Activated T-cell treated with anti-CD3 and anti-CD28 coated beads, Interleukin-2, amount 50 U/mL, for 4 hours (primary cell): ENCODE data around the gene CFDP1. TPM values are rescaled to one million over a fixed set of nuclear protein-coding genes. Genes with fewer than 3 reads are reported as not detected.

Experiments used
- ATAC-seq, 2 donors: fragments of 200-7000 bp; cut with Tn5 transposase; one replicate each; pipeline ENCODE4 v1.10.0; 2021
- DNase-seq: peaks from one replicate; pipeline ENCODE4 v3.0.0-alpha.2; 2020
- H3K27me3 Mint-ChIP-seq: one replicate; pipeline ENCODE4 v1.8.0; 2021; ENCODE audit warnings: low read depth, mixed read lengths
- H3K36me3 Mint-ChIP-seq: one replicate; pipeline ENCODE4 v1.8.0; 2022; ENCODE audit warnings: mixed read lengths; ENCODE audit not compliant: insufficient read depth
- H3K4me1 Mint-ChIP-seq: one replicate; pipeline ENCODE4 v1.8.0; 2021; ENCODE audit warnings: low read depth, mixed read lengths
- H3K4me3 Mint-ChIP-seq: one replicate; pipeline ENCODE4 v1.8.0; 2021; ENCODE audit warnings: mild to moderate bottlenecking, moderate library complexity, mixed read lengths
- H3K9me3 Mint-ChIP-seq: one replicate; pipeline ENCODE4 v1.8.0; 2021; ENCODE audit warnings: mixed read lengths
- total RNA-seq, 3 donors: library from RNA; stranded (reverse); gene quantifications; one replicate each; pipeline ENCODE4 v1.2.1, GENCODE V29; 2021

The CFDP1 gene
- total RNA-seq, 3 donors from 2014 or later, result 28.3 to 33.2 (median 28.6) TPM

- DNase-seq (no peak), ATAC-seq (no peak)
- H3K4me1 Mint-ChIP-seq, result no peaks in the 10 kb centered on the region
- no peaks in the 10 kb centered on the region for H3K36me3 Mint-ChIP-seq
- H3K4me3 Mint-ChIP-seq, result no peak overlapping the region
- no peaks in the 10 kb centered on the region for H3K9me3 Mint-ChIP-seq
- H3K27me3 Mint-ChIP-seq, result peaks cover 14% of the 10 kb centered on the region
Measured at GRCh38 chr16:75244844-75245758, 188.2 kb downstream of the CFDP1 start.

GRCh38 chr16:75244225-75244809 is 189.0 kb downstream of the CFDP1 start:
- Mint-ChIP-seq H3K4me1 (no peaks in the 10 kb centered on the region), H3K9me3 (no peaks in the 10 kb centered on the region), H3K4me3 (no peak overlapping the region), H3K27me3 (peaks cover 9% of the 10 kb centered on the region), H3K36me3 (no peaks in the 10 kb centered on the region)
- ATAC-seq (no peak), DNase-seq (no peak)

Other genes starting within 250 kb of the CFDP1 start
- 10 to 100 TPM in 1 of 3 donors, 1 to 10 TPM in 2; 5.5 to 10.3 (median 6.7) TPM for gene CTRB2, start 226.3 kb downstream of the CFDP1 start, total RNA-seq
- gene CTRB1, start 214.5 kb downstream of the CFDP1 start, total RNA-seq, result 1 to 10 TPM; 2.2 to 5.5 (median 3.4) TPM
- 1 to 10 TPM; 1.5 to 4.3 (median 2.9) TPM for gene BCAR1, start 181.9 kb downstream of the CFDP1 start, total RNA-seq
- gene TMEM170A, start 31.2 kb upstream of the CFDP1 start, total RNA-seq, result 10 to 100 TPM; 45.3 to 49.1 (median 45.9) TPM
- gene CHST6, start 61.9 kb upstream of the CFDP1 start, total RNA-seq, result not detected
- gene CHST5, start 102.6 kb upstream of the CFDP1 start, total RNA-seq, result under 1 TPM; 0.10 to 0.71 (median 0.16) TPM
- gene TMEM231, start 122.7 kb upstream of the CFDP1 start, total RNA-seq, result 1 to 10 TPM; 3.9 to 6.1 (median 4.1) TPM
- gene GABARAPL2, start 132.9 kb upstream of the CFDP1 start, total RNA-seq, result 10 to 100 TPM; 51.2 to 56.0 (median 53.7) TPM
- gene ADAT1, start 189.8 kb upstream of the CFDP1 start, total RNA-seq, result 10 to 100 TPM; 39.1 to 47.1 (median 40.1) TPM
- 100 to 1,000 TPM; 345 to 390 (median 357) TPM for gene KARS1, start 214.2 kb upstream of the CFDP1 start, total RNA-seq
- 100 to 1,000 TPM; 120 to 133 (median 128) TPM for gene TERF2IP, start 214.3 kb upstream of the CFDP1 start, total RNA-seq
- not detected for gene CPHXL2, start 243.5 kb upstream of the CFDP1 start, total RNA-seq